Activated CD8-positive, alpha-beta memory T cell treated with anti-CD3 and anti-CD28 coated beads for 48 hours (primary cell): ENCODE results near the gene EFCAB14.
"Not testable (repeated sequence)": the region's sequence is repeated elsewhere in the genome, so short reads cannot be mapped to it uniquely, and the experiment has no call there.

ENCODE experiments used
- DNase-seq, 3 experiments: peaks; one replicate each; pipeline ENCODE4 v3.0.0-alpha.2; 2020; ENCODE audit warnings: low read depth in 2 of 3, low spot score in 2 of 3

Gene EFCAB14

DNA sequence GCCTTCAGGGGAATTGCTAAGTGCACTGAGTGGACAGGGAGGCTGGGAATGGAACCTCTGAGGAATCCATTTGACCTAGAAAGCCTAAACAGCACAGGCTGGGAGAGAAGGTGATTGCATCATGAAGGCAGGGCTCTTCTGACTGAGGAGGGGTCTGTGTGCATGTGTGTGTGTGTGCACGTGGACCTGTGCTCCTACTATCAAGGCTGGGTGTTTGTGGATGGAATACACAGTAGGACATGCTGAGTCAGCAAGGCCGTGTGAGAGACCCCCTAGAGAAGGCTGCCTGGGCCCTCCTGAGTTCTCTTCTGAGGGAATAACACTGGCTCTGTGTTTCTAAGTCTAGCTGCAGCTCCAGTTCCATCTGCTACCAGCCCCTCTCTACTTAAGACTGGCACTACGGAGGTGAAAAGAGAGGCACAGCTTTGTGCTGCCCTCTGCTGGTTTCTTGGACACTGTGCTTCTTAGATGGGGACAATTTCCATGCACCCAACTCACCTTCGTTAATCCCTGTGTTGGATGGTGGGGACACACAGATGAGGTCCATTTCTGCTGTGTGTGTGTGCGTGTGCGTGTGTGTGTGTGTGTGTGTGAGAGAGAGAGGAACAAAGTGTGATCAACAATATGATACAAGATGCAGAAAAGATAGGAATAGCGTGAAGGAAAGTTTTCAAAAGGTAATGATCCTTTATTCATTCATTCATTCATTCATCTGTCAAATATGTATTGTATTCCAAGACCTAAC, 6.2 kb upstream of the EFCAB14 start:
- DNase-seq: peak in 2 of 3 experiments; percentile 25 to 35

DNA sequence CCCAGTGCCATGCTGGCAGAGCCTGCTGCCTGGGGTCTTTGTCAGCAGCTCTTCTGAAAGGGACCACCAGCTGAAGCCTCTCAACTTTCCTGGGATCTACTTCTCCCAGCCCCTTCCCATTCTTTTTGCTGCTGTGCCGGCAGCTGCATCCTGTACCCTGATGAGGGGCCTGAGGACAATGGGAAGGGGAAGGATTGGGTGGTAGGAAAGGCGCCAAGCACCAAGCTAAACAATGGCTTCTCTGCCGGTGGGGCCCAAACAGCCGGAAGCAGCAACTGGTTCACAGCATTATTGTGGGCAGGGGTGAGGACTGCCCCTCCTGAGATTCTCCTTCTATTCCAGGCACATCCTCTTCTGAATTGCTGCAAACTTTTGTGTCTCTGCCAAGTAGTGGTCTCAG, 5.0 kb upstream of the EFCAB14 start:
- DNase-seq: no peak

DNA sequence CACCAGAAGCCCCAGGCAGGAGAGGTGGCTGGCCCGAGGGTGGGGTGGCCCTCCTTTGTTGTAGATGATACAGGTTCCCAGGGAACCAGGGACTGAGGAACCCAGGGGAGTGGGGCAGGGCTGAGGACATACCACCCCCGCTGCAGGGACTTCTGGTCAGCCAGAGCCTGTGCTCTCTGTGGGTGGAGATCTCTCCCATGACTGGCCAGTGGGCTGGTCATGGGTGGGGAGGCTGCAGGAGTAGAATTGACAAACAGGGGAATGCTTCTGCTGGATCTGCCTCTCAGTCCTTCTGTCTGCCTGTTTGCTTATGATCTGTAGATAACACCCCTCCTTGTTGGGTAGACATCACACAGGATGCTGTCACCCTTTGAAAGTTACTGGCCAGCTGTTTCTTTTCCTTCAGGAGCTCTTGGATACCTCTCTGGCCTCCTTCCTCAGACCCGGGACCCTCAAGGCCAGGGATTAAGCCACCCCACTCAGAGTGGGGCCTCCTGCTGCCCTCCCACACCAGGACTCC, 2.8 kb upstream of the EFCAB14 start:
- no peak for DNase-seq

DNA sequence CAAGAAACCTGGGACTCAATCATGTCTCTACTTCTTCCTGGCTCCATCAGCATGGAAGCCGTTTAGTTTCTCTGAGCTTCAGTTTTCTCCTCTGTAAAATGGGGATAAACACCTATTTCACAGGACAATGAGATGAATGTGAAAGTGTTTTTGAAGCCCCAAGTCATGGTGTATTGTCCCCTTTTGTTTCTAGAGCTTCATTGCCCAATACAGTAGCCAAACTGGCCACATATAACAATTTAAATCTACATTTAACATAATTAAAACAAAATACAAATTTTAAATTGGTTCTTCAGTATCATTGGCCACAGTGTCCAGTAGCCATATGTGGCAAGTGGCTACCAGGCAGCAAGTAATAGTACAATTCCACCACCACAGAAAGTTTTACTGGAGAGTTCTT, 2.3 kb upstream of the EFCAB14 start:
- DNase-seq: no peak

DNA sequence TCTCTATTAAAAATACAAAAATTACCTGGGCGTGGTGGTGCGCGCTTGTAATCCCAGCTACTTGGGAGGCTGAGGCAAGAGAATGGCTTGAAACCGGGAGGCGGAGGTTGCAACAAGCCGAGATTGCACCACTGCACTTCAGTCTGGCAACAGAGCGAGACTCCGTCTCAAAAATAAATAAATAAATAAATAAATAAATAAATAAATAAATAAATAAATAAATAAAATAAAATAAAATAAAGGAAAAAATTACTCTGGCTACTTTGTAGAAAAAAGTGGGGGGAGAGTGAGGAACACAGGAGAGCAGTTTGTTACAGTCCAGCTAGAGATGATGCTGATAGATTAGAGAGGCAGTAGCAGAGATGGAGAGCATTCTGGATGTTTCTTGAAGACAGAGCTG, 1.4 kb upstream of the EFCAB14 start:
- not testable (repeated sequence) for DNase-seq

DNA sequence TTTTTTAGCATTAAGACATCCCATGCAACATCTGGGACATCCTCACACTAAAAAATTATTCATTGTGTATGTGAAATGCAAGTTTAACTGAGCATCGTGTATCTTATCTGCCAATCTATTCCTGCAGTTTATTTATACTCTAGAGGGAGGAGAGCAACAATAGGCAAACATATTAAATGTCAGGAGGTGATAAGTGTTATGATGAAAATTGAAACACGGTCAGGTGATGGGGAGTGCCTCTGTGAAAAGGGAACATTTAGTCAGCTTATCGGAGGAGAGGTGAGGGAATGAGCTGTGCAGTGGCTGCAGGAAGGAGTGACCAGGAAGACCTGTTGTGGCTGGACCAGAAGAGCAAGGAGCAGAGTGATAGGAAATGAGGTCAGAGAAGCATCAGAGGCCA, 775 bp upstream of the EFCAB14 start:
- no peak for DNase-seq

DNA sequence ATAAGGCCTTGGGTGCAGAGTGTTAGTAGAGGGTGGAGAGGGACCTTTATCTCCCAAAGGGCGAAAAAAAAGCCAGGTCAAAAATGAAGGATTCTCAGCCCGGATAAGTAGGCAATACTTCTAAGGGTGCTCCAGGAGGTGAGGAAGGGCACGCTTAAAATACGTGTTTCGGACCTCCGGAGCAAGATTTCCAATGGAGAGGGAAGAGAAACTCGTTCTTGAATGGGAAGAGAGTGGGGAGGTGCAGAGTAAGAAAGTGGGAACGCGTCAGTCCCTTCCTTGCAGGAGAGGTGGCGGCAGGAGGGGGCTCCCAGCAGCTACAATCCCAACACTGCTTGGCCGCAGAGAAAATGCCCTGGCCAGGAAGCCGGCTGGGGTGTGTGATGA, 581 bp downstream of the EFCAB14 start:
- DNase-seq: no peak

DNA sequence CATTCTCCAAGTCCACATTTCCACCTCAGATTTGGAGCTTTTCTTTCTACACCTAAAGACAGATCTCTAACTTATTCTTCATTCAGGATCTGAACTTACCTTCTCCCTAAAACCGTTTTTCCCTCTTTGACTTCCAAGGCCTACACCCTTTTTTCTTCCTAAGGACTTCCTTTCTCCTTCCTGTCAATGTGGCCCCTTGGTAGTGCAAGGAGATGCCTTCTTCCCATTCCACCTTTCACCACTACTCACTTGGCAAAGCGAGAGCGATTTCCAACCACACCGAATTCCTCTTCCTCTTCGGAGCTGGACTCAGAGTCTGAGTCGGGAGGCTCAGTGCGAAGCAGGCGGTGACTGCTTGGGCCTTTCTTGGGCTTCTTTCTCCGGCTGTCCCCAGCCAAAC, 1.3 kb downstream of the EFCAB14 start:
- DNase-seq: no peak

DNA sequence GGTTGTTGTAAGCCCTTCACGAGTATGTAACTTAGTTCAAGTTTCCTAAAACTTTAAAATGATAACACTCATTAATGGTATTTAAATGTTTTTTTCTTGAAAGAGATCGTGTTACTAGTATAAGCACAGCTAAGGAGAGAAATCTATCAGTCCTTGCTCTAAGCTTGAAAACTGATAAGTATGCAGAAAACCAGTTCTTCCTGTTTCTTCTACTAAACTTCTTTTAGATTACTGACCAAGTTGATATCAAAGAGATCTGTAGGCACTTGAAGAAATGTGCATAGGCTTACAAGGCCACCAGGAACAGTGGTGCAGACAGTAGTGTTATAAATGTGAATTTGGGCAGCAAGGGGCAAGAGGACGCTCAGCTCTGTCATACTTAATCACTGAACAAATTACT, 3.9 kb downstream of the EFCAB14 start:
- DNase-seq: no peak

DNA sequence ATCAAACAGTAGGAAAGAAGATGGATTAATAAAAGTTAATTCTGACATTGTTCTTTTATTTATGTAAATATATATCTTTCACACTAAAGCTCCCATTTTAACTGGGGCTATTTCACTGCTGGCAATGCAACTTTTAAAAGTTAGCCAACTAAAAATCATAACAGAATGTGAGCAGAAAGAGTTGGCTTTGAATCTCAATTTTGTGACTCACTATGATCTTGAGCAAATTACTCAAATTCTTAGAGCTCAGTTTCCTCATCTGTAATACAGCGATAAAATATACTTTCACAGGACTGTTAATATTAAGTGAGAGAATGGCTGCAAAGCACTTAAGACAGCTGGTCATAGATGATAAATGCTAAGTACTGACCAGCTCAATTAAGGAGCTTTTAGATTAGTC, 10.8 kb downstream of the EFCAB14 start:
- DNase-seq: no peak

DNA sequence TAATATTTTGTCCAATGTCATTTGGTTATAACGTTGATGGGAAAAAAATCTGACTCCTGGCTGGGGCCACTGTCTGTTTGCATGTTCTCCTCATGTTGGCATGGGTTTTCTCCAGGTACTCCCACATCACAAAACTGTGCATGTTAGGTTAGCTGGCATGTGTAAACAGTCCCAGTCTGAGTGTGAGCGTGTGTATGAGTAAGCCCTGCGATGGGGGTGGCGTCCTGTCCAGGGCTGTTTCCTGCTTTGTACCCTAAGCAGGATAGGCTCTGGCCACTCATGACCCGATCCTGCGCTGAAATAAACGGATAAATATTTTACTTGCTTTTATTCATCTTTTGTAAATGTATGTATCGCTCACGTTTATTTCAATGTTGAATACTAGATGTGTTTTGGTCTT, 13.5 kb downstream of the EFCAB14 start:
- DNase-seq: no peak

DNA sequence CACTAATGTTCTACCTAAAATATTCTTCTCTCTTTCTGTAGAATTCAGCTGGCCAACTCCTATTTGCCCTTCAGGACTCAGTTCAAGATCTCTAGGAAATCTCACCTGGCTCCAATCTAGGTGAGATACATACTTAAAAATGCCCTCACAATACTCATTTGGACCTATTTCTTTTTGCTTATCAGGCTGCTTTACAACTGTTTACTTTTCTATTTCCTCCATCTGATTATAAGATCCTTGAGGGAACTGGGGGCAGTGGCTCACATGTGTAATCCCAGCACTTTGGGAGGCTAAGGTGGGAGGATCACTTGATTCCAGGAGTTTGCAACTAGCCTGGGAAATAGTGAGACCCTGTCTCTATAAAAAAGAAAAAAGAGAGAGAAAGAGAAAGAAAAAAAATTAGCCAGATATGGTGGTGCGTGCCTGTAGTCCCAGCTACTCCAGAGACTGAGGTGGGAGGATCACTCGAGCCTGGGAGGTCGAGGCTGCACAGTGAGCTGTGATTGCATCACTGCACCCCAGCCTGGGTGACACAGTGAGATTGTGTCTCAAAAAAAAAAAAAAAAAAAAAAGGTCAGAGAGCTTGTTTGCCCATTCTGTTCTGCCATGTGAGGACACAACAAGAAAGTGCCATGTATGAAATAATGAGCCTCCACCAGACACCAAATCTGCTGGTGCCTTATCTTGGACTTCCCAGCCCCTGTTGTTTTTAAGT, 14.8 kb downstream of the EFCAB14 start:
- DNase-seq: no peak

DNA sequence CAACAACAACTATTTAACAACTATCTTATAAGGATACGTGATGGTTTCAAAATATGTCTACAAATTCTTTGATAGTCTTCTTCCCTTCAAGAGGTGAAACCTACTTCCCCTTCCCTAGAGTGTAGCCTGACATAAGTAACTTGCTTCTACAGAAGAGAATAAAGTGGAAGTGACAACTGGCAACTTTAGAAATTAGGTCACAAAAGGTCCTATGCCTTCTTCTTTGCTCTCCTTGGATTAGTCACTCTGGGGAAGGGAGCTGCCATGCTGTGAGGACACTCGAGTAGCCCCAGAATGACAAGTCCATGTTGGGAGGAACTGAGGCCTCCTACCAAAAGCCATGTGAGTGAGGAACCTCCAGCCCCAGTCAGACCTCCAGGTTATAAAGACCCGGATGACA, 19.2 kb downstream of the EFCAB14 start:
- no peak for DNase-seq

DNA sequence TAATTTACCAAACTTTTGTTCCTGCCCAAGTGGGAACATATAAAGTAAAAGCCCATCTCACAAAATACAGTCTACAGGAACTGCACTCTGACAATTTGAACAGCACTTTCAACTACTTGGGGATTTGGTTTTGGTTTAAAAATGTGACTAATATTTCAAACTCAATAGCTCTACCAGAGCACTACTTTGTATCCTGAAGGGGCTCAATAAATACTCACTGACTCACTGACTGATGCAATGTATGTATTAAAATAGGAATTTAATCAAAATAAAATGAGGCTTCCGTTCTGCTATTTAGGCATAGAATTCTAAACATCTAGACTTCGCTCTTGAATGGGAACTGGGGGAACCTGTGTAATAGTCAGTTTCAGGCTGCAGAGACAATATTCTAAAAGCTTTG, 21.9 kb downstream of the EFCAB14 start:
- DNase-seq: no peak

DNA sequence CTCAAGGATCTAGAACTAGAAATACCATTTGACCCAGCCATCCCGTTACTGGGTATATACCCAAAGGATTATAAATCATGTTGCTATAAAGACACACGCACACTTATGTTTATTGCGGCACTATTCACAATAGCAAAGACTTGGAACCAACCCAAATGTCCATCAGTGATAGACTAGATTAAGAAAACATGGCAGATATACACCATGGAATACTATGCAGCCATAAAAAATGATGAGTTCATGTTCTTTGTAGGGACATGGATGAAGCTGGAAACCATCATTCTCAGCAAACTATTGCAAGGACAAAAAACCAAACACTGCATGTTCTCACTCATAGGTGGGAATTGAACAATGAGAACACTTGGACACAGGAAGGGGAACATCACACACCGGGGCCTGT, 24.2 kb downstream of the EFCAB14 start:
- not testable (repeated sequence) for DNase-seq

DNA sequence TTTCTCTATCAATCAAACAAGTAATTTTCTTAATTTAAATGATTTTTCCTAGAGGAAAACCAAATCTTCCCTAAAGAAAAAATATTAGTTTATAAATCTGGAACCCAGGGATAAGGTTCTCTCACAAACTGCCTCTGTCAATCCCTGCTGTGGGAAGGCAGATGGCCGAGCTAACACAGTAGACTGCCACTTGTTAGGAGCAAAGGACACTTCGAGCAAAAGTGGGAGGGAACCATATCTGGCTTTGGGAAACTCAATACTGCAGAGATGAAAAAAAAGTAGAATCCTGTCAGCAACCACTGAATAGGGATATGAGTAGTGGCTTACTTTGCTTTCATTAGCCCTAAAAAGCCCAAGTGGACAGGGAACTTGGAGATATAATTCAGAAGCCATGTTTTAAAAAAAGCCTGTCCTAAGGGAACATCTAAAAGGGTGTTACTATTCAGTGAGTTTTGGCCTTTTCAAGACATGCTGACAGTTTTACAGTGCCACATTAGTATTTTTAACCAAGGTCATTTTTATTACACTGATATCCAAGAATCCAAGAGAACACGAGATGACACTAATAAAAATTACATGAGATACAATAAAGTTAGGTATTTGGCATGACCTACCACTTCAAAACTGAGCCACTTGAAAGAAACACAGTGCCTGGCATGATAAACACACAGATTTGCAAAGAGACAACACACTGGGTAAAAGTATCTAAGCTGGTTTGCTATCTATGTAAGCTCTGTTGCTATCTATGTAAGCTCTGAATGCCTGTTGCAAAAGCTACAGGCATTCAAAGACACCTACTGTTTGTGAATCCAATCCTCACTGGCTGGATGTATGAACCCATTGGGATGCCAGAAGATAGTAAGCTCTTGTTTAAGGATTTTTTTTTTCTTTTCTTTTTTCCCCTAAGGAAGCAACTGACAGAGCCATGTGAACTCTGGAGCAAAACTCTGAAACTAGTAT, 25.8 kb downstream of the EFCAB14 start:
- DNase-seq: no peak

DNA sequence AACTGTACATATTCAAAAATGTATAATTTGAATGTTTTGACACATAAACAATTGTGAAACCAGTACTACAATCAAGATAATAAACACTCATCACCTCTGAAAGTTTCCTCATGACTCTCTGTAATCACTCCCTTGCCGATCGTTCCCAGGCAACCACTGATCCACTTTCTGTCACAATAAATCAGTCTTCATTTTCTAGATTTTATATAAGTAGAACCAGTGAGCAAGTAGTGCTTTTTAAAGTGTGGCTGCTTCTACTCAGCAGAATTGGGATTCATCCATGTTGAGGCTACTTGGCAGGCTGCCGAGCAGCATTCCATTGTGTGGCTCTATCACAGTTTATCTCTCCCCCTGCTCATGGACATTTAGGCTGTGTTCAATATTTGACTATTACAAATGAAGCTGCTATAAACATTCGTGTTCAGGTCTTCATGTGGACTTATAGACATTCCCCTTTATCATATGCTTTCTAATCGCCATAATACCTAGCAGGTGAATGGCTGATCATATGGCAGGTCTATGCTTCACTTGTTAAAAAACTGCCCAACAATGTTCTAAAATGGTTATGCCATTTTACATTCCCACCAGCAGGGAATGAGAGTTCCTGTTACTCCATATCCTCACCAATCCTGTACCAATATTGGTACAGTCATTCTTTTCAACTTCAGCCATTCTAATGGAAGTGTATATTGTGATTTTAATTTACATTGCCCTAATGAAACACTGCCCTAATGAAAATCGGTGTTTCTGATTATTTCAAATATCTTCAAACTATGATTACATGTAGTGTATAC, 26.7 kb downstream of the EFCAB14 start:
- DNase-seq: no peak

DNA sequence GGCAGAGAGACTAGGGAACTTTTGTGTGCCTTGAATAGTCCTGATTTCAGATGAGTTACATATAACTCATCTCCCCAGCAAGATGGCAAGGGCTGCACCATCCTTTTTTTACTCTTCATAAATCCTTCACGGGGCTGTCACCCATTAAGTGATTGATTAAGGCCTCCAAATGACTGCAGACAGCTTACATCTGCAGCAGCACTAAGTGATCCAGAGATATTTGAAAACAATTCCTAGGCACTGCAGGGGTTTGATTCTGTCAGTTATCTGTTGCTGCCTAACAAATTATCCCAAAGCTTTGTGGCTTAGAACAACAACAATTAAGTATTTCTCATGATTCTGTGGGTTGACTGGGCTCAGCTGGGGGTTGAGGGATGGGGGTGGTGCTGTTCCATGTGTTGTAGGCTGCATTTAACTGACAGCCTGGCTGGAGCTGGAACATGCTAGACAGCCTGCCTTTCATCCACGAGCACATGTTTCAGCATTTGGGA, 27.9 kb downstream of the EFCAB14 start:
- no peak for DNase-seq

DNA sequence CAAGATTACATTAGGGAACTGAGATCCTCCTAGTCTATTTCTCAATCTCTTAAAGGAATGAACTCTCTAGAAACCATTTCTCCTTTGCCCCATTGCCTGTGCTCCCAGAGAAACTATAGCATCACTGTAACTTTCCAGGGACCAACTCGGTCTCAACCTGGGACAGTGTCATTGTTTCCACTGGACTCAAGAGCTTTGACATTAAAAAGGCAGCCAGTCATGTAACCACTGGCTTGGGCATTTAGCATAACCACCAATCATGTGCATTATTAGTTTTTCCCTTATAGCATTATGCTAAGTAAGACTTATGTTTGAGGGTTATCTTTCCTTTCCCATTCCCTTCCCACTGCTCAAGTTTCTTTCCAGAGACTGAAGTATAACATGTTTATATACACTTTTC, 29.0 kb downstream of the EFCAB14 start:
- no peak for DNase-seq

DNA sequence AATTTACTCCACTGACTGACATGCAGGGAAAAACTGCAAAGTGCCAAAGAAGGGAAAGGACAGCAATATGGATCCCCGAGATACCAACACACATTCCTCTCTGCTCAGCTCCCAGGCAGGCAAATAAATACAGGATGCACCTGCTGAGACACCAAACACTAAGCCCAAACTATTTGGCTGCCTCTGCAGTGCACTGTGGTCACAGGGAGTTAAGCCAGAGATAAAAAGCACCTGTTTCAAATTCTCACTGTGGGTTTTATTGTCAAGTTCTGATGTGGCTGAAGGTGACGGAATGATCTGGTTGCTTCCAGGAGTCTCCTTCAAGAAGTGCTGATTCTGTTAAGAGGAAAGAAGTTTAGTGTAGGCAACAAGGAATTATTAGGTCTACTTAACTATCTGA, 29.6 kb downstream of the EFCAB14 start:
- DNase-seq: no peak
